Measurements from ENCODE around the gene DHX35. TPM values are rescaled to one million over a fixed set of nuclear protein-coding genes. Genes with fewer than 3 reads are reported as not detected.

The DHX35 gene
- total and polyA plus RNA-seq, 2 of the 13 experiments (the other 11 are each of a cell fraction or from before 2014, with no cell fraction given), result 25.8 to 28.7 TPM

DNA sequence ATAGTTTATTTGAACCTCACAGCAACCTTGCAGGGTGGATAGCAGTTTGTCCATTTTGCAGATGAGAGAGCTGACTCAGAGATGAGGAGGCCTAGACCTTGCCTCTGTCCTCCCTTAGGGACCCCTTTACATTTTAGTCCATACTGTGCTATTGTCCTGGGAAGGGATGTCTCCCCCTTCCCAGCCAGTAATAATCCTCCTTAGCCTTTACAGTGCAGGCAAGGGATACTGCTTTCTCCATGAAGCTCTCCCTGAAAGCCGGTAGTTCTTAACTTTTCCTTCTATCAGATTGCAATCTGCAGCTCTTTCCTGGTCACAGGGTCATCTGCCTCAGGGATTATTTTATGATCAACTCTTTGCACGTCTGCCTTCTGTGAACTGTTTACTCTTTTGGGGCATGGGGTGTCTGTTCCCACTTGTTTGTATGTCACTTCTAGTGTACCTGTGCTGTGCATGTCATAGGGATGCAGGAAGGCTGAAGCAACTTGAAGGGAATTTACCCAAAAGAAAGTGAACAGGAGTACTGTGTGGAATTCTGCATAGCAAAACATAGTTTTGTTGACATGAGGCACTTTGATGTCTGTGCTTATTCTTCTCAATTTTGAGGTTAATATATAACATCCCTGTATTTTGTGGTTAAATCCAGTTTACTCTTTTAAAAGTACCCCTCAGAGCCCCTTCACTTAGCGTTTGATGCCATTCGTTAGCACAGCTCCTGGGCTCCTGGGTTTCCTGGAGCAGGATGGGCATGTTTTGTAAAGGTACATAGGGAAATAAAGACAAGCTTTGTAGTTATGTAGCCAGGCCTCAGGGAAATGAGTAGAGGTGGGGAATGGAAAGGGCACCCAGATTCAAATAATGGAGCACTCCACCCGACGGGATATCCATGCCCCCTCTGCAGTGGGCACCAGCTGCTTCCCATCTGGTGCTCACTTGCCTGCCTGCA lies 38.1 kb downstream of the DHX35 start (continued):
- TF ChIP-seq CCAR2 (optimal IDR thresholded peaks at IDR 0.05; ENCODE audit: low read depth, low read length), result peak; percentile 46
- TF ChIP-seq HNRNPH1 (optimal IDR thresholded peaks at IDR 0.05; ENCODE audit: low read depth, low read length), result no peak
- TF ChIP-seq ZNF235 (CRISPR knock-in tag; IDR thresholded peaks at IDR 0.05; ENCODE audit: borderline replicate concordance), result no peak
- no peak for TF ChIP-seq RBFOX2 (IDR thresholded peaks at IDR 0.05; ENCODE audit: low read depth, low read length)
- TF ChIP-seq SALL2 (CRISPR knock-in tag; IDR thresholded peaks at IDR 0.05), result no peak
- TF ChIP-seq, protein P1, sequence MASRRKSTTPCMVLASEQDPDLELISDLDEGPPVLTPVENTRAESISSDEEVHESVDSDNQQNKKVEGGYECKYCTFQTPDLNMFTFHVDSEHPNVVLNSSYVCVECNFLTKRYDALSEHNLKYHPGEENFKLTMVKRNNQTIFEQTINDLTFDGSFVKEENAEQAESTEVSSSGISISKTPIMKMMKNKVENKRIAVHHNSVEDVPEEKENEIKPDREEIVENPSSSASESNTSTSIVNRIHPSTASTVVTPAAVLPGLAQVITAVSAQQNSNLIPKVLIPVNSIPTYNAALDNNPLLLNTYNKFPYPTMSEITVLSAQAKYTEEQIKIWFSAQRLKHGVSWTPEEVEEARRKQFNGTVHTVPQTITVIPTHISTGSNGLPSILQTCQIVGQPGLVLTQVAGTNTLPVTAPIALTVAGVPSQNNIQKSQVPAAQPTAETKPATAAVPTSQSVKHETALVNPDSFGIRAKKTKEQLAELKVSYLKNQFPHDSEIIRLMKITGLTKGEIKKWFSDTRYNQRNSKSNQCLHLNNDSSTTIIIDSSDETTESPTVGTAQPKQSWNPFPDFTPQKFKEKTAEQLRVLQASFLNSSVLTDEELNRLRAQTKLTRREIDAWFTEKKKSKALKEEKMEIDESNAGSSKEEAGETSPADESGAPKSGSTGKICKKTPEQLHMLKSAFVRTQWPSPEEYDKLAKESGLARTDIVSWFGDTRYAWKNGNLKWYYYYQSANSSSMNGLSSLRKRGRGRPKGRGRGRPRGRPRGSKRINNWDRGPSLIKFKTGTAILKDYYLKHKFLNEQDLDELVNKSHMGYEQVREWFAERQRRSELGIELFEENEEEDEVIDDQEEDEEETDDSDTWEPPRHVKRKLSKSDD (CRISPR knock-in tag; IDR thresholded peaks at IDR 0.05; ENCODE audit: low read depth), result no peak
- no peak for TF ChIP-seq ZNF207 (IDR thresholded peaks at IDR 0.05; ENCODE audit: borderline replicate concordance)
- no peak for TF ChIP-seq HMGA1 (CRISPR knock-in tag; conservative IDR thresholded peaks at IDR 0.05)
- TF ChIP-seq THYN1 (CRISPR knock-in tag; IDR thresholded peaks at IDR 0.05; ENCODE audit: borderline replicate concordance, low read depth), result no peak
- no peak for TF ChIP-seq FIP1L1 (IDR thresholded peaks at IDR 0.05; ENCODE audit: borderline replicate concordance, insufficient read depth, low read depth, low read length)
- TF ChIP-seq, protein P2, sequence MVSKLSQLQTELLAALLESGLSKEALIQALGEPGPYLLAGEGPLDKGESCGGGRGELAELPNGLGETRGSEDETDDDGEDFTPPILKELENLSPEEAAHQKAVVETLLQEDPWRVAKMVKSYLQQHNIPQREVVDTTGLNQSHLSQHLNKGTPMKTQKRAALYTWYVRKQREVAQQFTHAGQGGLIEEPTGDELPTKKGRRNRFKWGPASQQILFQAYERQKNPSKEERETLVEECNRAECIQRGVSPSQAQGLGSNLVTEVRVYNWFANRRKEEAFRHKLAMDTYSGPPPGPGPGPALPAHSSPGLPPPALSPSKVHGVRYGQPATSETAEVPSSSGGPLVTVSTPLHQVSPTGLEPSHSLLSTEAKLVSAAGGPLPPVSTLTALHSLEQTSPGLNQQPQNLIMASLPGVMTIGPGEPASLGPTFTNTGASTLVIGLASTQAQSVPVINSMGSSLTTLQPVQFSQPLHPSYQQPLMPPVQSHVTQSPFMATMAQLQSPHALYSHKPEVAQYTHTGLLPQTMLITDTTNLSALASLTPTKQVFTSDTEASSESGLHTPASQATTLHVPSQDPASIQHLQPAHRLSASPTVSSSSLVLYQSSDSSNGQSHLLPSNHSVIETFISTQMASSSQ (IDR thresholded peaks at IDR 0.05; ENCODE audit: low read depth), result peak; percentile 90
- TF ChIP-seq, protein P2 (CRISPR knock-in tag; IDR thresholded peaks at IDR 0.05; ENCODE audit: borderline replicate concordance), result peak; percentile 58; the same call in 1 of the 2 replicates
- TF ChIP-seq ZNF124 (CRISPR knock-in tag; IDR thresholded peaks at IDR 0.05), result no peak
- no peak for TF ChIP-seq ZNF557 (CRISPR knock-in tag; IDR thresholded peaks at IDR 0.05)
- TF ChIP-seq, protein P3, sequence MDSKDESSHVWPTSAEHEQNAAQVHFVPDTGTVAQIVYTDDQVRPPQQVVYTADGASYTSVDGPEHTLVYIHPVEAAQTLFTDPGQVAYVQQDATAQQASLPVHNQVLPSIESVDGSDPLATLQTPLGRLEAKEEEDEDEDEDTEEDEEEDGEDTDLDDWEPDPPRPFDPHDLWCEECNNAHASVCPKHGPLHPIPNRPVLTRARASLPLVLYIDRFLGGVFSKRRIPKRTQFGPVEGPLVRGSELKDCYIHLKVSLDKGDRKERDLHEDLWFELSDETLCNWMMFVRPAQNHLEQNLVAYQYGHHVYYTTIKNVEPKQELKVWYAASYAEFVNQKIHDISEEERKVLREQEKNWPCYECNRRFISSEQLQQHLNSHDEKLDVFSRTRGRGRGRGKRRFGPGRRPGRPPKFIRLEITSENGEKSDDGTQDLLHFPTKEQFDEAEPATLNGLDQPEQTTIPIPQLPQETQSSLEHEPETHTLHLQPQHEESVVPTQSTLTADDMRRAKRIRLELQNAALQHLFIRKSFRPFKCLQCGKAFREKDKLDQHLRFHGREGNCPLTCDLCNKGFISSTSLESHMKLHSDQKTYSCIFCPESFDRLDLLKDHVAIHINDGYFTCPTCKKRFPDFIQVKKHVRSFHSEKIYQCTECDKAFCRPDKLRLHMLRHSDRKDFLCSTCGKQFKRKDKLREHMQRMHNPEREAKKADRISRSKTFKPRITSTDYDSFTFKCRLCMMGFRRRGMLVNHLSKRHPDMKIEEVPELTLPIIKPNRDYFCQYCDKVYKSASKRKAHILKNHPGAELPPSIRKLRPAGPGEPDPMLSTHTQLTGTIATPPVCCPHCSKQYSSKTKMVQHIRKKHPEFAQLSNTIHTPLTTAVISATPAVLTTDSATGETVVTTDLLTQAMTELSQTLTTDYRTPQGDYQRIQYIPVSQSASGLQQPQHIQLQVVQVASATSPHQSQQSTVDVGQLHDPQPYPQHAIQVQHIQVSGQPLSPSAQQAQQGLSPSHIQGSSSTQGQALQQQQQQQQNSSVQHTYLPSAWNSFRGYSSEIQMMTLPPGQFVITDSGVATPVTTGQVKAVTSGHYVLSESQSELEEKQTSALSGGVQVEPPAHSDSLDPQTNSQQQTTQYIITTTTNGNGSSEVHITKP (CRISPR knock-in tag; IDR thresholded peaks at IDR 0.05; ENCODE audit: low read depth), result peak; percentile 78
- peak; percentile 80 for TF ChIP-seq NCOA2 (CRISPR knock-in tag; IDR thresholded peaks at IDR 0.05)
- TF ChIP-seq MED1 (CRISPR knock-in tag; IDR thresholded peaks at IDR 0.05), result peak; percentile 74
- TF ChIP-seq FOXO1 (CRISPR knock-in tag; IDR thresholded peaks at IDR 0.05), result peak; percentile 37; the same call in 1 of the 2 replicates

Data from HepG2 (cell line).